Endothelial cell (in vitro differentiated cells): Measurements from ENCODE around the gene CHAMP1. TPM values are rescaled to one million over a fixed set of nuclear protein-coding genes. Genes with fewer than 3 reads are reported as not detected.
"Not testable (repeated sequence)": the region's sequence is repeated elsewhere in the genome, so short reads cannot be mapped to it uniquely, and the experiment has no call there.

ENCODE experiments used
- DNase-seq: peaks from one replicate; pipeline ENCODE4 v3.0.0; 2021; ENCODE audit warnings: low spot score
- H3K27ac Mint-ChIP-seq: one replicate; pipeline ENCODE4 v1.8.0; 2021; ENCODE audit warnings: mixed read lengths, inconsistent platforms; ENCODE audit not compliant: unreplicated experiment
- H3K27me3 Mint-ChIP-seq: one replicate; pipeline ENCODE4 v1.8.0; 2021; ENCODE audit warnings: mild to moderate bottlenecking, moderate library complexity, mixed read lengths, inconsistent platforms; ENCODE audit not compliant: unreplicated experiment
- H3K36me3 Mint-ChIP-seq: one replicate; pipeline ENCODE4 v1.8.0; 2021; ENCODE audit warnings: mild to moderate bottlenecking, low read depth, mixed read lengths, inconsistent platforms; ENCODE audit not compliant: unreplicated experiment
- H3K4me1 Mint-ChIP-seq: one replicate; pipeline ENCODE4 v1.8.0; 2021; ENCODE audit warnings: mild to moderate bottlenecking, mixed read lengths, inconsistent platforms; ENCODE audit not compliant: unreplicated experiment
- H3K4me3 Mint-ChIP-seq: one replicate; pipeline ENCODE4 v1.8.0; 2021; ENCODE audit warnings: mild to moderate bottlenecking, mixed read lengths, inconsistent platforms; ENCODE audit not compliant: unreplicated experiment
- H3K9me3 Mint-ChIP-seq: one replicate; pipeline ENCODE4 v1.8.0; 2021; ENCODE audit warnings: mixed read lengths, inconsistent platforms; ENCODE audit not compliant: unreplicated experiment
- microRNA-seq: library from miRNA; unstranded; fragments of <30 nt; microRNA quantifications from one replicate; pipeline ENCODE4, GENCODE V29; 2020; ENCODE audit not compliant: unreplicated experiment
- total RNA-seq: library from RNA; stranded (reverse); fragmentation: NEBNext Ultra II Directional; extraction: Animal tissue kit (Norgen Biotek cat#: 25700); gene quantifications from one replicate; pipeline ENCODE4 v1.2.1, GENCODE V29; 2021; ENCODE audit not compliant: unreplicated experiment
- TF ChIP-seq, protein P1 (sequence below): fragments of 200-600 bp; sonication (generic); IDR thresholded peaks from one replicate; pipeline ENCODE4 v1.5.0; 2021; ENCODE audit warnings: antibody characterized with exemption; ENCODE audit not compliant: unreplicated experiment

CHAMP1 gene
- total RNA-seq, 1 donor from 2014 or later, result 21.6 TPM

DNA sequence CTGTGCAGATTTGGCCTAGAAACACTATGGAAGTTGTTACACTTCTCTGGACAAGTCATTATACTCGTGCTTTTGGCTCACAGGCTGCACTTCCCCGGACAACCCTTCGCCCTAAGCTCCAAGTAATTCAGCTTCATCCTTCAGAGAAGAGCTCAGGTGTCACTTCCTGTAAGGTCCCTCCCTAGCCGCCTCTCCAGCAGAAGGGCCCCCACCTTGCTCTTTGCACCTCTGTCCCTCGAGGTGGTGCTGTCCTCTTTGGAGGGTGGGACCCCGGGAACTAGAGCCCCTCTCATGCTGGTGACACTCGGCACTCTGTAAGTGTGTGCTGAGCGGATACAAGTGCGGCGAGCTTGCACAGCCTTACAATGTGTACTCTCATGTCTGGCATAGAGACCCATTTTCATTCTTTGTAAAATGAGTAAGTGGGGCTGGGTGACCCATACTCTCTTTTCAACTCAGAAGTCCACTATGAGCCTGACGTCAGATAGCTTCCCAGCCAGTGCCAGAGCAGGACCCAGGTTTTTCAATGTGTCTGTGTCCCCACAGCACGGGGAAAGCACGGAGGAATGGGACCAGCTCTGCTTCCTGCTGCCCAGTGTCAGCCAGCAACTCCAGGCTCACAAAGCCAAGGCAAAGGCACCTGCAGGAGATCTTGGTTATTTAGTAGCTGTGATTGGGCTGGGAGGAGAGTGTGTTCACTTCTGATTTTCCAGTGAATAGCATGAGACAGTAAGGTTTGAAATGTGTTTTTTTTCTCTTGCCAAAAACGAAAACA, 26.9 kb downstream of the CHAMP1 start:
- Mint-ChIP-seq H3K4me1 (no peaks in the 10 kb centered on the region), H3K27ac (no peak overlapping the region), H3K4me3 (no peak overlapping the region), H3K36me3 (no peaks in the 10 kb centered on the region), H3K9me3 (no peaks in the 10 kb centered on the region), H3K27me3 (no peaks in the 10 kb centered on the region)
- TF ChIP-seq, protein P1, sequence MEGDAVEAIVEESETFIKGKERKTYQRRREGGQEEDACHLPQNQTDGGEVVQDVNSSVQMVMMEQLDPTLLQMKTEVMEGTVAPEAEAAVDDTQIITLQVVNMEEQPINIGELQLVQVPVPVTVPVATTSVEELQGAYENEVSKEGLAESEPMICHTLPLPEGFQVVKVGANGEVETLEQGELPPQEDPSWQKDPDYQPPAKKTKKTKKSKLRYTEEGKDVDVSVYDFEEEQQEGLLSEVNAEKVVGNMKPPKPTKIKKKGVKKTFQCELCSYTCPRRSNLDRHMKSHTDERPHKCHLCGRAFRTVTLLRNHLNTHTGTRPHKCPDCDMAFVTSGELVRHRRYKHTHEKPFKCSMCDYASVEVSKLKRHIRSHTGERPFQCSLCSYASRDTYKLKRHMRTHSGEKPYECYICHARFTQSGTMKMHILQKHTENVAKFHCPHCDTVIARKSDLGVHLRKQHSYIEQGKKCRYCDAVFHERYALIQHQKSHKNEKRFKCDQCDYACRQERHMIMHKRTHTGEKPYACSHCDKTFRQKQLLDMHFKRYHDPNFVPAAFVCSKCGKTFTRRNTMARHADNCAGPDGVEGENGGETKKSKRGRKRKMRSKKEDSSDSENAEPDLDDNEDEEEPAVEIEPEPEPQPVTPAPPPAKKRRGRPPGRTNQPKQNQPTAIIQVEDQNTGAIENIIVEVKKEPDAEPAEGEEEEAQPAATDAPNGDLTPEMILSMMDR, result no peak
- DNase-seq, result no peak

DNA sequence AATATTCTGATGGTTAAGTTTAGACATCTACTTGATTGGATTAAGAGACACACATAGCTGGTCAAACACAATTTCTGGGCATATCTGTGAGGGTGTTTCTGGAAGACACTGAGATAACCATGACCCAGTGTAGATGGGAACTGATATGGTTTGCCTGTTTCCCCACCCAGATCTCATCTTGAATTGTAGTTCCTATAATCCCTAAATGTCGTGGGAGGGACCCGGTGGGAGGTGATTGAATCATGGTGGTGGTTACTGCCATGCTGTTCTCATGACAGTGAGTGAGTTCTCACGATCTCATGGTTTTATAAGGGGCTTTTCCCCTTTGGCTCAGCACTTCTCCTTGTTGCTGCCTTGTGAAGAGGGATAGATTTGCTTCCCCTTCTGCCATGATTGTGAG, 33.0 kb downstream of the CHAMP1 start:
- DNase-seq, H3K27me3 Mint-ChIP-seq, H3K9me3 Mint-ChIP-seq, H3K27ac Mint-ChIP-seq, H3K36me3 Mint-ChIP-seq, H3K4me1 Mint-ChIP-seq, H3K4me3 Mint-ChIP-seq: not testable (repeated sequence)

DNA sequence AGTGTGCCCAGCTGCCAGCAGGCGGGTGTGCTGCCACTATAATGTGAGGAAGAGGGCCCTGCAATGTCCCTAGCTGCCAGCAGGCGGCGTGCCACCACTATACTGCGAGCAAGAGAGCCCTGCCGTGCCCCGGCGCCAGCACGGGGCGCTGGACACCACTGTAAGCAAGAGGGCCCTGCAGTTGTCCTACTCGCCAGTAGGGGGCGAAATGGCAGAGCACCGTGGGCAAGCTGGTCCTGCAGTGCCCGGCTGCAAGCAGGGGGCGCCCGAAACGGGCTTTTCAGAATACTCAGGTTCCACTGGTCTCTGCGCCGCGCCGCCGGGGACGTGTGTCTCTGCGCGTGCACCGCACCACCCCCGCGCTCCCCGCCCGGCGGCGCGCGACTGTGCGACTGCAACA, 38.5 kb downstream of the CHAMP1 start:
- DNase-seq, result not testable (repeated sequence)

DNA sequence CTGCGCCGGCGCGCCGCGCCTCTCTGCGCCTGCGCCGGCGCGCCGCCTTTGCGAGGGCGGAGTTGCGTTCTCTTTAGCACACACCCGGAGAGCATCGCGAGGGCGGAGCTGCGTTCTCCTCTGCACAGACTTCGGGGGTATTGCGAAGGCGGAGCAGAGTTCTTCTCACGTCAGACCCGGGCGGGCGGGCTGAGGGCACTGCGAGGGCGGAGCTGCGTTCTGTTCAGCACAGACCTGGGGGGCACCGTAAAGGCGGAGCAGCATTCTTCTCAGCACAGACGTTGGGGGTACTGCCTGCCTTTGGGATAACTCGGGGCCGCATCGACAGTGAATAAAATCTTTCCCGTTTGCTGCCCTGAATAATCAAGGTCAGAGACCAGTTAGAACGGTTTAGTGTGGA, 39.1 kb downstream of the CHAMP1 start:
- H3K27ac Mint-ChIP-seq, H3K4me1 Mint-ChIP-seq, H3K9me3 Mint-ChIP-seq, H3K27me3 Mint-ChIP-seq, DNase-seq, H3K36me3 Mint-ChIP-seq, H3K4me3 Mint-ChIP-seq: not testable (repeated sequence)

More for the DNA sequence above, 38.5 kb downstream of the CHAMP1 start:
- not testable (repeated sequence) for H3K36me3 Mint-ChIP-seq, H3K27me3 Mint-ChIP-seq, H3K4me1 Mint-ChIP-seq, H3K9me3 Mint-ChIP-seq, H3K27ac Mint-ChIP-seq, H3K4me3 Mint-ChIP-seq
- TF ChIP-seq, protein P1, result peak; percentile 58

Small RNA genes within 50 kb of the gene (microRNA-seq; reads per million reads assigned to microRNA genes)
- 0.28 reads per million for gene MIR4502

Other genes with a start within 250 kb of the CHAMP1 start
- 34.0 TPM for gene RASA3, start 181.9 kb upstream of the CHAMP1 start, total RNA-seq
- gene CFAP97D2, start 135.2 kb upstream of the CHAMP1 start, total RNA-seq, result not detected
- 65.4 TPM for gene CDC16, start 79.6 kb upstream of the CHAMP1 start, total RNA-seq
- 61.6 TPM for gene UPF3A, start 32.9 kb upstream of the CHAMP1 start, total RNA-seq